Endodermal cell (in vitro differentiated cells): ENCODE measurements around the gene IQCE. TPM values are rescaled to one million over a fixed set of nuclear protein-coding genes. Genes with fewer than 3 reads are reported as not detected.

Experiments
- DNase-seq: peaks from one replicate; pipeline ENCODE4 v3.0.0-alpha.2; 2017
- H3K27ac ChIP-seq: 2 replicates; pipeline ENCODE4 v1.5.1; 2013; ENCODE audit warnings: mild to moderate bottlenecking, low read depth, low read length, moderate library complexity
- H3K27me3 ChIP-seq: 2 replicates; pipeline ENCODE4 v1.6.1; 2013; ENCODE audit warnings: mild to moderate bottlenecking, low read length, moderate library complexity; ENCODE audit not compliant: insufficient read depth, control insufficient read depth, poor library complexity, severe bottlenecking
- H3K36me3 ChIP-seq: 2 replicates; pipeline ENCODE4 v1.7.0; 2013; ENCODE audit warnings: mild to moderate bottlenecking, low read length, moderate library complexity; ENCODE audit not compliant: control insufficient read depth, insufficient read depth
- H3K4me1 ChIP-seq: one replicate; pipeline ENCODE4 v1.7.0; 2013; ENCODE audit warnings: low read length; ENCODE audit not compliant: control insufficient read depth, insufficient read depth
- H3K4me3 ChIP-seq: 2 replicates; pipeline ENCODE4 v1.5.1; 2013; ENCODE audit warnings: mild to moderate bottlenecking, low read length, moderate library complexity
- H3K9ac ChIP-seq: 2 replicates; pipeline ENCODE4 v1.6.1; 2013; ENCODE audit warnings: mild to moderate bottlenecking, low read length, moderate library complexity; ENCODE audit not compliant: poor library complexity, severe bottlenecking; ENCODE audit errors: extremely low read depth
- H3K9me3 ChIP-seq: 2 replicates; pipeline ENCODE4 v1.6.1; 2013; ENCODE audit warnings: mild to moderate bottlenecking, low read length, moderate library complexity; ENCODE audit not compliant: control insufficient read depth
- H3K27ac Mint-ChIP-seq: 2 replicates; pipeline ENCODE4 v1.8.0; 2020; ENCODE audit warnings: mixed read lengths
- H3K27me3 Mint-ChIP-seq: 2 replicates; pipeline ENCODE4 v1.8.0; 2021; ENCODE audit warnings: mild to moderate bottlenecking, mixed read lengths; ENCODE audit not compliant: insufficient read depth
- H3K36me3 Mint-ChIP-seq: 2 replicates; pipeline ENCODE4 v1.8.0; 2020; ENCODE audit warnings: low read depth, mixed read lengths
- H3K4me1 Mint-ChIP-seq: 2 replicates; pipeline ENCODE4 v1.8.0; 2020; ENCODE audit warnings: mixed read lengths
- H3K4me3 Mint-ChIP-seq: 2 replicates; pipeline ENCODE4 v1.8.0; 2020; ENCODE audit warnings: mild to moderate bottlenecking, moderate library complexity, mixed read lengths
- H3K9me3 Mint-ChIP-seq: 2 replicates; pipeline ENCODE4 v1.8.0; 2020; ENCODE audit warnings: mild to moderate bottlenecking, mixed read lengths
- CTCF ChIP-seq: fragments of 200-600 bp; sonication (generic); conservative IDR thresholded peaks from 2 replicates; pipeline ENCODE4 v1.5.0; 2021; ENCODE audit warnings: antibody characterized with exemption, mild to moderate bottlenecking
- WGBS, 2 experiments: methylation state at CpG; one replicate each; pipeline versions ENCODE4 v1.1.5 to v1.1.7; 2013; ENCODE audit warnings: missing lambda C conversion rate in 2 of 2, mixed read lengths in 1 of 2; ENCODE audit not compliant: insufficient coverage in 1 of 2, insufficient read length in 1 of 2; 5-methylcytosine and 5-hydroxymethylcytosine counted together
- total RNA-seq, 2 donors: library from RNA; stranded (reverse); fragmentation: NEBNext Ultra II Directional in 1 of 2; extraction: Animal tissue kit (Norgen Biotek cat#: 25700) in 1 of 2; gene quantifications; 2 replicates in 1 of 2; 3 replicates in 1 of 2; pipeline ENCODE4 v1.2.1, GENCODE V29; 2021

The IQCE gene
- total RNA-seq, 2 donors from 2014 or later = 15.4 to 20.8 TPM

GRCh38 chr7:2621061-2621828 is 62.5 kb downstream of the IQCE start:
- no peaks in the 10 kb centered on the region for H3K9me3 ChIP-seq
- H3K4me1 Mint-ChIP-seq = peaks cover 27% of the 10 kb centered on the region
- no peaks in the 10 kb centered on the region for H3K27me3 ChIP-seq
- DNase-seq = peak; percentile 89
- WGBS, 2 experiments = 63 to 65% methylated on average over 11 to 23 of the region's 23 CpGs
- H3K36me3 Mint-ChIP-seq = no peaks in the 10 kb centered on the region
- H3K27me3 Mint-ChIP-seq = no peaks in the 10 kb centered on the region
- peaks cover 9% of the 10 kb centered on the region for H3K4me1 ChIP-seq
- no peak overlapping the region for H3K4me3 ChIP-seq
- peak overlapping the region; percentile 72 for H3K27ac ChIP-seq
- no peak overlapping the region for H3K4me3 Mint-ChIP-seq
- no peak for TF ChIP-seq CTCF
- H3K9ac ChIP-seq = no peak overlapping the region
- no peaks in the 10 kb centered on the region for H3K9me3 Mint-ChIP-seq
- H3K36me3 ChIP-seq = no peaks in the 10 kb centered on the region
- peak overlapping the region; percentile 84 for H3K27ac Mint-ChIP-seq

GRCh38 chr7:2621948-2622640 is 63.3 kb downstream of the IQCE start:
- peak overlapping the region; percentile 72 for H3K27ac ChIP-seq
- no peaks in the 10 kb centered on the region for H3K36me3 Mint-ChIP-seq
- 32 to 68% methylated on average over 4 to 12 of the region's 12 CpGs for WGBS, 2 experiments
- H3K27me3 Mint-ChIP-seq = no peaks in the 10 kb centered on the region
- H3K9ac ChIP-seq = no peak overlapping the region
- no peaks in the 10 kb centered on the region for H3K27me3 ChIP-seq
- H3K9me3 Mint-ChIP-seq = peaks cover 2% of the 10 kb centered on the region
- no peaks in the 10 kb centered on the region for H3K36me3 ChIP-seq
- no peaks in the 10 kb centered on the region for H3K9me3 ChIP-seq
- H3K4me3 ChIP-seq = no peak overlapping the region
- TF ChIP-seq CTCF = no peak
- peak overlapping the region; percentile 84 for H3K27ac Mint-ChIP-seq
- H3K4me3 Mint-ChIP-seq = no peak overlapping the region
- peak; percentile 91 for DNase-seq
- H3K4me1 ChIP-seq = peaks cover 9% of the 10 kb centered on the region
- H3K4me1 Mint-ChIP-seq = peaks cover 27% of the 10 kb centered on the region

GRCh38 chr7:2622869-2623697 is 64.3 kb downstream of the IQCE start:
- H3K27me3 ChIP-seq = no peaks in the 10 kb centered on the region
- Mint-ChIP-seq H3K9me3 (peaks cover 2% of the 10 kb centered on the region), H3K4me1 (peaks cover 19% of the 10 kb centered on the region), H3K27ac (no peak overlapping the region), H3K36me3 (no peaks in the 10 kb centered on the region), H3K4me3 (no peak overlapping the region), H3K27me3 (no peaks in the 10 kb centered on the region)
- no peak overlapping the region for H3K9ac ChIP-seq
- no peak for DNase-seq
- no peaks in the 10 kb centered on the region for H3K9me3 ChIP-seq
- 60 to 91% methylated on average over 4 to 19 of the region's 19 CpGs for WGBS, 2 experiments
- H3K27ac ChIP-seq = no peak overlapping the region
- H3K36me3 ChIP-seq = no peaks in the 10 kb centered on the region
- no peak for TF ChIP-seq CTCF
- H3K4me3 ChIP-seq = no peak overlapping the region
- H3K4me1 ChIP-seq = peaks cover 9% of the 10 kb centered on the region
